CMK (cell line): ENCODE data around the gene NR1I3.

ENCODE experiments used
- DNase-seq: peaks from one replicate; pipeline ENCODE4 v3.0.0-alpha.2; 2010; ENCODE audit warnings: low read depth

Gene NR1I3

GRCh38 chr1:161195171-161195570 lies 42.8 kb downstream of the NR1I3 start:
- DNase-seq, result no peak

GRCh38 chr1:161193561-161194235 lies 44.3 kb downstream of the NR1I3 start:
- no peak for DNase-seq

GRCh38 chr1:161192476-161193465 lies 45.2 kb downstream of the NR1I3 start:
- DNase-seq, result peak; percentile 55

GRCh38 chr1:161191971-161192370 lies 46.0 kb downstream of the NR1I3 start:
- no peak for DNase-seq

GRCh38 chr1:161190962-161191521 lies 47.0 kb downstream of the NR1I3 start:
- no peak for DNase-seq

GRCh38 chr1:161189036-161189435 lies 49.0 kb downstream of the NR1I3 start:
- DNase-seq, result no peak

- no peak for DNase-seq
Observed at GRCh38 chr1:161188381-161188780, 49.6 kb downstream of the NR1I3 start.

GRCh38 chr1:161187311-161187710 lies 50.7 kb downstream of the NR1I3 start:
- no peak for DNase-seq

- DNase-seq, result no peak
Observed at GRCh38 chr1:161185732-161186311, 52.2 kb downstream of the NR1I3 start.

- DNase-seq, result peak; percentile 51
Observed at GRCh38 chr1:161185282-161185682, 52.7 kb downstream of the NR1I3 start.

- no peak for DNase-seq
Observed at GRCh38 chr1:161182214-161182613, 55.8 kb downstream of the NR1I3 start.

GRCh38 chr1:161180639-161181038 lies 57.4 kb downstream of the NR1I3 start:
- no peak for DNase-seq

- no peak for DNase-seq
Observed at GRCh38 chr1:161179698-161180097, 58.3 kb downstream of the NR1I3 start.
